Lower leg skin (tissue), 4 donors: ENCODE measurements around the gene CCDC127. TPM values are rescaled to one million over a fixed set of nuclear protein-coding genes. Genes with fewer than 3 reads are reported as not detected.

ENCODE experiments used
- DNase-seq, 2 donors: peaks; one replicate each; pipeline ENCODE4 v3.0.0-alpha.2; 2019; ENCODE audit warnings: low spot score in 2 of 2
- H3K4me3 ChIP-seq: fragments of 200-600 bp; sonication (generic); 2 replicates; pipeline ENCODE4 v1.5.1; 2017; ENCODE audit warnings: mild to moderate bottlenecking, low read depth; ENCODE audit not compliant: poor library complexity, severe bottlenecking
- CTCF ChIP-seq, 3 donors: fragments of 450-650 bp; IDR thresholded peaks; one replicate each; pipeline ENCODE4 v1.5.1; 2016; ENCODE audit warnings: antibody characterized with exemption in 3 of 3, mild to moderate bottlenecking in 3 of 3, moderate library complexity in 2 of 3
- POLR2A ChIP-seq, 2 donors: fragments of 450-650 bp; IDR thresholded peaks; one replicate each; pipeline ENCODE4 v1.6.1; 2016 to 2017; ENCODE audit warnings: antibody characterized with exemption in 2 of 2, mild to moderate bottlenecking in 1 of 2, moderate library complexity in 1 of 2
- WGBS, 2 donors: methylation state at CpG; one replicate each; pipeline ENCODE4 v1.1.5; 2018; 5-methylcytosine and 5-hydroxymethylcytosine counted together
- intact Hi-C: fragments of 100-400 bp; cut with DNase I; formaldehyde crosslinking; loops from one replicate; pipeline ENCODE4 v1.15.0; 2023; ENCODE audit warnings: low total_unique reads
- total RNA-seq, 4 donors: library from RNA; depleted of rRNA; stranded (reverse); fragments of >200 nt; gene quantifications; one replicate each; pipeline ENCODE4 v1.1.0, GENCODE V29; 2016

Gene CCDC127
- total RNA-seq, 4 donors from 2014 or later, result 3.0 to 6.2 (median 4.6) TPM

GRCh38 chr5:187617-188451 is 30.1 kb downstream of the CCDC127 start:
- peak in 1 of 2 donors; percentile 82 for DNase-seq
- TF ChIP-seq CTCF (IDR thresholded peaks at IDR 0.05) (no peak), POLR2A (IDR thresholded peaks at IDR 0.05) (no peak)
- intact Hi-C loops, result no loop called here
- WGBS, 2 donors, result 52 to 55% methylated on average over 17 to 20 of the region's 21 CpGs
- no peak overlapping the region for H3K4me3 ChIP-seq

- WGBS, 2 donors, result 80 to 83% methylated on average over 10 to 13 of the region's 13 CpGs
- intact Hi-C loops, result no loop called here
- TF ChIP-seq POLR2A (IDR thresholded peaks at IDR 0.05), result no peak
- TF ChIP-seq CTCF (IDR thresholded peaks at IDR 0.05), result no peak
- DNase-seq, result no peak
- no peak overlapping the region for H3K4me3 ChIP-seq
Measured at GRCh38 chr5:187042-187431, 30.9 kb downstream of the CCDC127 start.

GRCh38 chr5:186091-187041 is 31.6 kb downstream of the CCDC127 start:
- WGBS, 2 donors, result 88 to 91% methylated on average over 24 to 27 of the region's 28 CpGs
- H3K4me3 ChIP-seq, result no peak overlapping the region
- no peak for TF ChIP-seq POLR2A (IDR thresholded peaks at IDR 0.05)
- no peak for TF ChIP-seq CTCF (IDR thresholded peaks at IDR 0.05)
- intact Hi-C loops, result no loop called here
- DNase-seq, result no peak

GRCh38 chr5:185095-186070 is 32.6 kb downstream of the CCDC127 start:
- no peak overlapping the region for H3K4me3 ChIP-seq
- DNase-seq, result no peak
- WGBS, 2 donors, result 81 to 87% methylated on average over 21 of the region's 21 CpGs
- TF ChIP-seq POLR2A (IDR thresholded peaks at IDR 0.05), result no peak
- no peak for TF ChIP-seq CTCF (IDR thresholded peaks at IDR 0.05)
- intact Hi-C loops, result no loop called here

GRCh38 chr5:184471-184870 is 33.5 kb downstream of the CCDC127 start:
- intact Hi-C loops, result no loop called here
- no peak overlapping the region for H3K4me3 ChIP-seq
- TF ChIP-seq CTCF (IDR thresholded peaks at IDR 0.05) (no peak), POLR2A (IDR thresholded peaks at IDR 0.05) (no peak)
- 54 to 56% methylated on average over 7 of the region's 7 CpGs for WGBS, 2 donors
- no peak for DNase-seq
